GM19452 (cell line): ENCODE data around the gene TTC31.
"Not testable (repeated sequence)": the region's sequence is repeated elsewhere in the genome, so short reads cannot be mapped to it uniquely, and the experiment has no call there.

Source experiments
- ATAC-seq: cut with Tn5 transposase; IDR thresholded peaks from one replicate; pipeline ENCODE4 v1.9.1; 2021; ENCODE audit not compliant: unreplicated experiment

TTC31 gene

DNA sequence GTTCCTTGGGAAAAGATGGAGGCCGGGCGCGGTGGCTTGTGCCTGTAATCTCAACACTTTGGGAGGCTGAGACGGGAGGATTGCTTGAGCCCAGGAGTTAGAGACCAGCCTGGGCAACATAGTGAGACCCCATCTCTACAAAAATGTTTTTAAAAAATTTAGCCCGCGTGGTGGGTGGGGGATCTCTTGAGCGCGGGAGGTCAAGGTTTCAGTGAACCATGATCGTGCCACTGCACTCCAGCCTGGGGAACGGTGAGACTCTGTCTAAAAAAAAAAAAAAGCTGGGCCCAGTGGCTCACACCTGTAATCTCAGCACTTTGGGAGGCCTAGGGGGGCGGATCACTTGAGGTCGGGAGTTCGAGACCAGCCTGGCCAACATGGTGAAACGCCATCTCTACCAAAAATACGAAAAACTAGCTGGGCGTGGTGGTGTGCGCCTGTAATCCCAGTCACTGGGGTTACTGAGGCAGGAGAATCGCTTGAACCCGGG lies 839 bp downstream of the TTC31 start:
- ATAC-seq: not testable (repeated sequence)

DNA sequence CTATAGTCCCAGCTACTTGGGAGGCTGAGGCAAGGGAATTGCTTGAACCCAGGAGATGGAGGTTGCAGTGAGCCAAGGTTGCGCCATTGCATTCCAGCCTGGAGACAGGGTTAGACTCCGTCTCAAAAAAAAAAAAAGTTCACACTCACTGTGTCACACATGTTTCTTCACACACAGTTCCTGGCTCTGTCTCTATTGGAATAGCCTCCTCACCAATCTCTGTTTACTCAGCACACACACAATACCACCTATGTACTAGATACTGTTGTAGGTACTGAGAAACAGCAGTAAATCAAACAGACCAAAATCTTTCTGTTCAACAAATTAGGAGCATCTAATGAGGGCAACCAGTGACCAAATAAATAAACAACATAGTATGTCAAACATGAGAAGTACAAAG lies 3.3 kb downstream of the TTC31 start:
- no peak for ATAC-seq

DNA sequence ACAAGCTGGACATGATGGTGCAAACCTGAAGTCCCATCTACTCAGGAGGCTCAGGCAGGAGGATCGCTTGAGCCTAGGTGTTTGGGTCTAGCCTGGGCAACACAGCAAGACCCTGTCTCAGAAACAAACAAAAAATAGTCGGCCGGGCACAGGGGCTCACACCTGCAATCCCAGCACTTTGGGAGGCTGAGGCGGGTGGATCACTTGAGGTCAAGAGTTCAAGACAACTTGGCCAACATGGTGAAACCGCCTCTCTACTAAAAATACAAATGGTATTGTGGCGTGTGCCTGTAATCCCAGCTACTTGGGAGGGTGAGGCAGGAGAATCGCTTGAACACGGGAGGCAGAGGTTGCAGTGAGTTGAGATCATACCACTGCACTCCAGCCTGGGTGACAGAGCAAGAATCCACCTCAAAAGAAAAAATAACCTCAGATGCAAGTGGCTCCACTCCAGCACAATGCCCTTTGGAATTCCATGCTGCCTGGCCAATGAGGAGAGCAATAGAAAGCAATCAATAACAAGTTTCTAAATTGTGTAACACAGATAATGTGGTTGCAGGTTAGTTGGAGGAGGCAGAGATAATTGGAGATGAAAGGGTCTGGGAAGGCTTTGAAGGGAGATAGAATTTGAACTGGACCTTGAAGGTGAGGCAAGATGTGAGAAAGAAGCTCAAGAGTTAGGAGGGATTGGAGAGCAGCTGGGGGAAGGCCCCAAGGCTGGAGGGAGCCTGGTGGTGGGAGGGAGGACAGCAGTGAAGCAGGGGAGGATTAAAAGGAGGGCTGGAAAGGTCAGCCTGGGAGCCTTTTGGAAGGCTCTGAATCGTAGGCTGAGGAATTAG lies 6.0 kb downstream of the TTC31 start:
- ATAC-seq: no peak

DNA sequence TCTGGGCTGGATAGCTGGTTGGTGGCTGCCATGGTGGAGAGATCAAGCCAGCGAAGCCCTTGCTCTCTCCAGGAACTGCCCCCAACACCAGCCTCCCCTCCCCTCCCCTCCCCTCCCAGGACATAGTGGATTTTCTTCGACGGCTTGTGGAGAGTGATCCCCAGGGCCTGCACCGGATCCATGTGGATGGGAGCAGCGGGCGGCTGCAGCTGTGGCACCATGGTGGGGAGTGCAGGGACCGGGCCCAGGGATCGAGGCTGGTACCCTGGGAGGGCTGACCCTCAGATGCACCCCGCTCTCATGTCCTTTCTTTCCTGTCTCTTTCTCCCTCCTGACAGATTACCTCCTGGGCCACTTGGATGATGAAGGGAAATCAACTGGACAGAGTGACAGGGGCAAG lies 7.0 kb downstream of the TTC31 start:
- no peak for ATAC-seq

DNA sequence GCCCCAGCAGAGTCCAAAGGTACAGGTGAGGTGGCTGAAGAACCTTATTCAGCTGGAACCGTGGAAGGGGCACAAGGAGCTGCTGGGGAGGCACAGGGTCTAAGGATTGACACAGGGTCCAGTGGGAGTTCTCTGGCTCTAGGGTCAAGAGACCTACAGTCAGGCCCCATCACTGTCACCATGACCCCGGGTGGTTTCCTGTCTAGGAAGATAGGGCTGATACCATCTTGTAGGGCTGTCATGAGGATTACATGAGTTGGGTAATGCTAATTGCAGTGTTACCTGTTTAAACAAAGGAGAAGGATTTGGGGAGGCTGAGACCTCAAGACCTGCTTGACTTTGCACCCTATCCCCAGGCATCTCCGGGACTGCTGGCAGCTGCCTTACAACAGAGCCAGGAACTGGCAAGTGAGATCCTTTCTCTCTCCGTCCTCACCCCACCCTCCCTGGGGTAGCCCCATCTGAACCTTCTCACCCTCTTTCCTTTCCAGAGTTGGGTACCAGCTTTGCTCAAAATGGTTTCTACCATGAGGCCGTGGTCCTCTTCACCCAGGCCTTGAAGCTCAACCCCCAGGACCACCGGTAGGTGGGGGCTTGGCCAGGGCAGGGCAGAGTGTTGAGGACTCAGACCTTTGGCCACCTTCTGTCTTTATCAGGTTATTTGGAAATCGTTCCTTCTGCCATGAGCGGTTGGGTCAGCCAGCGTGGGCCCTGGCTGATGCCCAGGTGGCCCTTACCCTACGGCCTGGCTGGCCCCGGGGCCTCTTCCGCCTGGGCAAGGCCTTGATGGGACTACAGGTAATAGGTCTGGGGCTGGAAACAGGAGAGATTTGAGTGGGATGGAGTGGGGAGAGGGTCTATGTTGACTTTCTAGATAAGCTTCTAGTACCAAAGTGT lies 9.0 kb downstream of the TTC31 start:
- no peak for ATAC-seq

DNA sequence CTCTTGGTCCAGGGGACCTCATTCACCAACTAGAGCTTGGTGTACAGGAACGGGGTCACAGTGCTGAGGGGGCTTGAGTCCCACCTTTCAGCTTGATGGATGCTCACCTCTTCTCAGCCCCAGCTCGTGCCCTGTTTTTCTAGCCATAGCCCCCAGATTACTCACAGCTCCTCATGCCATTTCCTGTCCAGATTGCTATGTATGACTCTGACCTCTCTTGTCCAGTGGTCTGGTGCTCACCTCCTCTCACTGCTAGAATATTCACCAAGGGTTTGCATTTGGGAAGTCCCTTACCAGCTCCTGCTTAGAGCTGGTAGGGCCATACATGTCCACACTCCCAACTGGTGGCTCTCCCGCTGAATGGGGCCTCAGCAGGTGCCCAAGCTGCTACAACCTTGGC lies 10.7 kb downstream of the TTC31 start:
- no peak for ATAC-seq

DNA sequence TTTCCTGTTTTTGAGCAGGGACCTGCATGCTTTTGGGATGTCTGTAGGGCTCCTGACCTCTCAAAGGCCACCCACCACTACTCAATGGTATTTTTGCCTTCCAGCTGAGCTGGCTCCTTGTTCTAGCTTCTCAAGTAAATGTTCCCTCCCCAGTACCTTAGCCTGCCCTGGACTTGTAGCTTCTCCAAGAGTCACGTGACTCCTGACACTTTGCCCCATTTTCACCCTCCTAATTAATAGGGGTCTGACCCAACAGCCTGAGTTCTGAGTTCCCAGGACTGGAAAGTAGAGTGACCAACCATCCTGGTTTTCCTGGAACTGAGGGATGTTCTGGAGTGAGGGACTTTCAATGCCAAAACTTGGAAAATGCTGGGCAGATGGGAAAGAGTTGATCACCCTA lies 12.6 kb downstream of the TTC31 start:
- no peak for ATAC-seq

DNA sequence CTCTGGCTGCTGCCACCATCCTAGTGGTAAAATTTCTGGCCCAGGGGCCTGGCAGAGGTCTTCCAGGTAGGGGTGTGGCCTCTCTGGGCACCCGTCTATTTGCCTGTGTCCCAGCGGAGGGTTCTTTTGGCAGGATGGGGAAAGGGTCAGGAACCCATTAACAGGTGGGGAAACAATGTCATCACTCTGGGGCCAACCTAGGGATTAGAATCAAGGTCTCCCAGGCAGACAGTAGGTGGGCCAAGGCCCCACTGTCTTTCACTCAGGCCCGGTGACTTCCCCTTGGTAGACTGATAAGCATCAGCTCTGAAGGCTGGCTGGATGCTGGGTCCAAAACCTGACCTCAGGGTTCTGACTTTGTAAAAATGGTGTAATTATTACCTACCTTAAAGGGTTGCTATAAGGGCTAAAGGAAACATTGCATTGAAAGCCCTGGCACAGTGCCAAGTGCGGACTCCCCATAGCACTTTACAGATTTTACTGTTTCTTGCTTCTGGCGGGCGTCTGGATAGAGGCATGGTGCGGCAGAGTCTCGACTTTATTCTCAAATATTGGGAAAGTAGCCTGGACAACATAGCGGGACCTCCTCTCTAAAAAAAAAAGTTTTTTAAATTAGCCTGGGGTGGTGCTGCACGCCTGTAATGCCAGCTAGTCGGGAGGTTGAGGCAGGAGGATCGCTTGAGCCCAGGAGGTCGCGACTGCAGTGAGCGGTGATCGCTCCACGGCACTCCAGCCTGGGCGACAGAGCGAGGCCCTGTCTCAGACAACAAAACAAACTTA lies 14.3 kb downstream of the TTC31 start:
- ATAC-seq: no peak

DNA sequence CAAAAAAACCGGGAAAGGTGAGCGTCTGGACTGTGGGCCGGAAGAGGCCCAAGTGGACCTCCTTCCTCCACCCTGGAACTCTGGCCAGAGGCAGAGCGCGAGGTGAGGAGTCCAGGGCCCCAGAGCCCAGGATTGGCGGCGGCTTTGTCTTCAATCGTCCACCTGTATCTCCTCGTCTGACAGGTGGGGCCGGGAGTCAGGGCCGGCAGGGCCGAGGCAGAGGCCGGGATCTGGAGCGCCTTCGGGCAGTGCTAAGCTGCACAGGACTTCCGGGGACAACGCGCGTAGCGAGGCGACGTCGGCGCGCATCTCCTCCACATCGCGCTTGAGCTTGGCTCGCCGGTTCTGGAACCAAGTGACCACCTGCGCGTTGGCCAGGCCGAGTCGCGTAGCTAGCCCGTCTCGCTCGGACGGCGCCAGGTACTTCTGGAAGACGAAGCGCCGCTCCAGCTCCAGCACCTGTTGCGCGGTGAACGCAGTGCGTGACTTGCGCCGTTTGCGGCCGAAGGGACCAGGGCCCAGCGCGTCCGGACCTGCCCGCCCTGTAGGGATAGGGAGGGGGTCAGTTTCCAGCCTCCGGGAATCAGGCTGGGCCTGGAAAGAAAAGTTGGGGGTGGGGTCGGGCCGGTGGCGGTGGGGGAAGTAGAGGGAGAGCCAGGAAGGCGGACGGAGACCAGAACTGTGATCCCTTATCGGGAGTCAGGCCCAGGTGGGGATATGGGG lies 15.1 kb downstream of the TTC31 start:
- no peak for ATAC-seq

DNA sequence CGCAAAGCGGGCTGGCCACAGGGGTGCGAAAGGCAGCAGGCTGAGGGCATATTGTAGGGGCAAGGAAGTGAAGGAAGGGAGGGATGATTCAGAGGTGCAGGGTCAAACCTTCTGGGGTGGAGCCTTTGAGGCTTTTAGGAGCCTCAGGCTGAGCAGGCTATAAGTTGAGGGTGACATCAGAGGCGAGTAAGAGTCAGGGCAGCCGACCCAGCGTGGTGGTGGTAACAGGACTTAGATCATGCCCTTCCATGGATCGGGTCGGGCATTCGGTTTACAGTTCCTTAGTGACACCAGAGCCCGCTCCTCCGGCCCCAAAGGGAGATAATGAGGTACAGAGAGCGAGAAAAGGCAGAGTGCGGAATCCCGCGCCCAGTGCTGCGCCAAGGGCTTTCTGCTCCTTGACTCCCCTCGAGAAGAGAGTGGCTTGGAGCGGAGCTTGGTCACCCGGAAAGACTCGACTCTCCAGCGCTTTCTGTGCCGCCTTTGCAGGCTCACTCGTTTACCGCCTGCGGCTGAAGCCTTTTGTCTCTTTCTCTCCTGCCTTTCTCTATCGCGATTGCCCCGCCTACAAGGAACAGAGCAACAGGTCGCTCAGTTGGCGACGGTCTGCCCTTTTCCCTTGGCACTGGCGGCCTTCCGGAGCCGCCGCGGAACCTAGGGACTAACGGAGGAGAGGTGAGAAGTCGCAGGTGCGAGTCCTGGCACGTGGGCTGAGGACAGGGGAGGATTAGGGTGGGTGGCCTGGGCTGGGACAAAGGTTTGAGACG lies 15.8 kb downstream of the TTC31 start:
- no peak for ATAC-seq

DNA sequence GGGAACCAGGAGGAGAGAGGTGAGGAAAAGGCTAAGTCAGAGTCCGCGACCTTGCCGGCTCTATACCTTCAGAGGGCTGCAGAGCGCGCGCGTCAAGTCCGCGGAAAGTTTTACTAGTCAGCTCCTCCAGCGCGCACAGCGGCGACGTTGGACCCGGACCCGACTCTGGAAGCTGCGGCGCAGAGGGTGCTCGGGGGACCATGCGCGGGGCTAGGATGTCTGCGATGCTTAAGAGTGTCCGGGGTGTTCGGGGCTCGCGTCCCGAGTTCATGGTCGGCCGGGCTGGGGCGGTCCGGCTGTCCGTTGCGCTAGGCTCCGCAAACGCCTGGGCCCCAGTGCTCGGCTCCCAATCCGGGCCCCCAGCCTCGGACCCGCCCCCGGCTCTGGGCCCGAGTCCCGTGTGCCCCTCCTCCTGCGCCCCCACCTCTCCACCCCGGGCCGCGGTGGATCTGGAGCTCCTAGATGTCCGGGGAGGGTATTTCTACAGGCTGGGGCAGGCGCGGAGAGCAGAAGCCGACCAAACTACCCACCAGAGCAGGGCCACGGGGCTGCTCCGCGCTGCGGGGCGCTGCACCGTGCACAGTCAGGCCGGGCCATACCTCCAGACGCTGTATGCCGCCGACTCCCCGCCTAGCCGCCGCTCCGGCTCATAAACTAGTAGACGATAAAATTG lies 16.5 kb downstream of the TTC31 start, which contains the start of gene LBX2:
Gene LBX2 (minus strand): TSS at position 337 of the 673 bp plus-strand sequence. CDS start 66 bp downstream, at position 271.
- no peak for ATAC-seq

DNA sequence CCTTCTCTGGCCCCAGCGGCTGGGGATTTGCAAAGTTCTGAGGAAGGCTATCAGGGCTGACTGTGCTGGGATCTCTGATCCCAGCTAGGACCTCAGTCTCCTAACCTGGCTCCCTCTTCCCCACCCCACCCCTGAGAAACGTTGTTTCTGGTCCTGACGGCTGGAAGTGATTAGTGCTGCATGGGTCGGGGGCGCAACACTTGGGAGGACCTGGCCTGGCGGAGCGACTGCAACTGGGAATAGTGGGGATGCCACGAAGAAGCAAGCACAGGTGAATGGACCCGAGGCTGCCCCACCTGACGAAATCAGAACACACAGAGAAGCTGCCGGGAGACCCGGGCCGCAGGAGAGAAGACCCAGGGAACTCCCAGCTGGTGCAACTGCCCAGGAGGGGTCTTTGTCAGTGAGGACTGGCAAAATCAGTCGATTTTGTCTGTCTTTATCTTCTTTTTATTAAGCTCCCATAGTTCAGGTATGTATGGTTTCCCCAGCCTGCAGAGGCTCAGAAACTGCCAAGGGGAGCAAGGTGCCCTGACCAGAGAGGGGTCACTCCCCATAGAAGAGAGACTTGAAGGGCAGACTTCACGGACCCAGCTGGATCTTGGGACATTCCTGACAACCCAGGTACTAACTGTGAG lies 17.2 kb downstream of the TTC31 start:
- no peak for ATAC-seq

DNA sequence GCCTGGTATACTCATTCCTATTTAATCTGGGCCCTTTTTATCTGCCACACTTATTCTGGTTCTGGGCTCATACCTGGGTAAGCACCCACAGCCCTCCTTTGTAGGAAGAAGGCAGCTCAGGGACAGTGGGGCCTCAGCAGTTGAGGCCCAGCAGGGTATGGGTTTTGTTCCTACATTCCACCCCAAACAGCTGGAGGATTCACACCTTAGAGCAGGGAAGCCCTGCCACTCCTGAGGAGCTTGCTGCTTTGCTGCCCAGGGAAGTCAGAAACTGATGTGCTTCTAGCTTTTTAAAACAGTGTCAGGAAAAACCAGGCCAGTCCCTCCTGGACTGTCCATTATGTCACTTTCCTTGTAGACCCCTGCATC lies 17.7 kb downstream of the TTC31 start:
- no peak for ATAC-seq

DNA sequence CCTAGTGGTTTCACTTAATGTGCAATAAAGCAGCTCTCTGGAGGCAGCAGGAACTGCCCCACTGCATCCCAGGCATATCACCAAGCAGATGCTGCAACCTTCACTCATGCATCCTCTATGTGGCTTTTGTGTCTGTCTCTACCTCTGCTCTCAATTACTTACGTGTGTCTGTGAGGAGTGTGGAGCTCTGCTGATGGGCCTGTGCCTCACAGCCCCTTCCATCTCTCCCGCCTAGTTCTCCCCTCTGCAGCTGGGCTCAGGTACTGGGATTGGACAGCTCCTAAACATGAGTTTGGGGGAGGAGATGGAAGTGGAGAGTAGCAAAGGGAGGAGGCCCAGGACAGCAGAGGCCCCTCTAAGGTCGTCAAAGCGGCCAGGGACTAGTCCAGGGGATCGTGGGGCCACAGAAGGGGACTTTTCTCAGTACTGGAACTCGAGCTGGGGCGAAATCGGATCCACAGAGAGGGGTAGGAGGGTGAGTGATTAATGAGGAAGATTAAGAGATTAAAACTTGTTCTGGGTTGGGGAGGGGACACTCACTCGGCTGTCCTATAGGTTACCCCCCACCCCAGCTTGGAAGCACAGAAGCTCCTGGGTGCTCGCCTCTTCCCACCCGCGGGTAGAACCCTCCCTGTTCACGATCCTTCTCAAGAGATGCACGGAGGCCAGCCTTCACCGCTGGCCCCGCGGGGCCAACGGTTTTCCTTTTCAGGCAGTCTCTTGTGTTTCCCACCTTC lies 18.6 kb downstream of the TTC31 start:
- no peak for ATAC-seq

DNA sequence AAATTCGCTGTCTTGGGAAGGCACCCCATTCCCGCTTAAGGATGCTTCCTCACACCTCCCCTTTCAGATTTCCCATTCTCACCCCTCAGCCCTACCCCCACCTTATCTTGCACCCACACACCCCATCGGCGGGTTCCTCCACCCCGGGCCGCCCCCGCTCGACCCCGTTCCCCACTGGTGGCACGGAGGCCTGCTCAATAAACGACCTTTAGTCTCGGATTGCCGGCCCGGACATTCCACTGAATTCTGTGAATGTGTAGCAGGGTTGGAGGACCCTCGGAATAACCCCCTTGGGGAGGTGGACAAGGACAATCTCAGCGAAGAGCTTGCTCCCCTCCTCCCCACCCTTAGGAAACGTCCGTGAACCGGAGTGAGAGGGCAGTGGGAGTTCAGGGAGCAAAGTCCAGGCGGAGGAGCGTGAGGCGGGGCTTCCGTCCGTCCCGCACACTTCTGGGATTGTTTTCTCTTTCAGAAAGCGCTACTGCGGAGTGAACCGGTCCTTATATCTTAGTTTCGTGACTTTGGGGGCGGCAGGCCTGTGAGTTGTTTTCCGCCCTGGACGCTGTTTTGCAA lies 19.4 kb downstream of the TTC31 start:
- no peak for ATAC-seq

DNA sequence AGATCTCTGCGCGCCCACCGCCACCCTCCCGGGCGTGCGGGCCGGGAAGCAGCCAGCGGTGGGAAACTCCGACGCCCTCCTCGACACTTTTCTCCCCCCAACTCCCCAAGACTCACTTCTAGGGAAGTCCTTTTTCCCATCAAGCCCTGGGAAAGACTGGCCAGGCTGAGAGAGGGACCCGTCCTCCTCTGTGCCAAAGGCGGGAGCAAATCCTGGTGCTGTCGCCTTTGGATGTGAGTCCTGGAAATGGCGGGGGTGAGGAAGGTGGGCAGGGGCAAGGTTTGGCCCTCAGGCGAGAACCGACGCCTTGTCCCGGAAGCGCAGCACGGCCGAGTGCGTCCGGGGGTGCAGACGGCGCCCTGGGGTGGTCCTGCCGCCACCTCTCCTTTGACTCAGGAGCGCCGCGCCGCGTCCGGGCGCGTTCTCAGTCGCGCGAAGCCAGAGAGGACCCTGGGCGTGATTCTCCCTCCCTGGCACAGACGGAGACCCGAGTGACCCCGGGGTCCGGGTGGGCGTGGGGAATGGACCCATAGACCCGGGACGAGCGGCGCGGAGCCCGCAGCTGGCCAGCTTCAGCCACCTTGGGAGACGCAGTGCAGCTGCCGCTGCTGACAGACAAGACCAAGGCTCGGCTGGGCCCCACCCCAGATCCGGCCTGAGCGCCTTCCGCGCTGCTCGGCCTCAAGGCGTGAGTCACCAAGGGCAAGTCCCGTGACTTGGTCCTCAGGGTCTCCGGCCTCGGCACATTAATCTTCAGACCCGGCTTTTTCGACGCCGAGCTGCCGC lies 20.0 kb downstream of the TTC31 start:
- peak; percentile 50 for ATAC-seq
